GM19468 (cell line): Measurements from ENCODE around the gene ACACA.
"Not testable (repeated sequence)": the region's sequence is repeated elsewhere in the genome, so short reads cannot be mapped to it uniquely, and the experiment has no call there.

Experiments used
- ATAC-seq: cut with Tn5 transposase; IDR thresholded peaks from one replicate; pipeline ENCODE4 v1.9.1; 2021; ENCODE audit warnings: mild to moderate bottlenecking, moderate library complexity, moderate number of reproducible peaks; ENCODE audit not compliant: unreplicated experiment; ENCODE audit errors: extremely low read depth

Gene ACACA

DNA sequence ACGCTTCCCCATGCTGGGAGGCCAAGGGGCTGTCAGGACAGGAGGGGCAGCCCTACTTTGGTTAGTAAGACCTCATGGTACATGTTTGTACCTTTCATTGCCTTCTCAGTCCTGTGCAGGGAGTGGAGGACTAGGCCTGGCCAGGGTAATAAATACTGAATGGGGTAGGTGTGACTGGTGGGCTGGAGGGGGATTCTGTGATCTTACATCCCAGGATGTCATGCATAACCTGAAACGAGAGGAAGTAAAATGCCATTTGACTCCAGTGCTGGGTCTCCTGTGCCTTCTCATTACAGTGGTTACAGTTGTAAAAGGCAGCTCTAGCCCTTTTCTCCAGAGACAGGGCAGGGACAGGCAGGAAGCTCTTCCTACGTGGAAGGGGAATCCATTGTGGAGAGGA is 319.7 kb downstream of the ACACA start:
- ATAC-seq = no peak

DNA sequence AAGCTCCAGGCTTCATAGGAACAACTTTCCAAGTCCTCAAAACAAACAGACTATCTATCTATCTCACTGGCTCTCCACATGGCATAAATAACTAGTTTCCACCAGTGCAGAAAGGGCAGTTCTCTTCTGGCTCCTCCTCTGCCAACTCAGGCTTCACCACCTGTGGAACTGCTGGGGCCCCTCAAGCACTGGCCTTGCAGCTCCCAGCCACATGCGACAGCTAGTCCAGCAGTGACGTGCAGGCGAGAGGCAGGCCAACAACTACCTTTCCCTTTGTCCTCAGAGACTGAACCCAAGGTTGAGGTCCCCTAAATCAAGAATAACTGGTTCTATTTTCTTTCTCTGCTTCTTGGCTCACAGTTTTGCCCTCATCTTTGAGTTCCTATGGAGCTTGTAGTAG is 320.3 kb downstream of the ACACA start:
- no peak for ATAC-seq

GRCh38 chr17:37084372-37084771 is 322.3 kb downstream of the ACACA start:
- ATAC-seq = no peak

GRCh38 chr17:37083456-37083855 is 323.2 kb downstream of the ACACA start:
- ATAC-seq = no peak

DNA sequence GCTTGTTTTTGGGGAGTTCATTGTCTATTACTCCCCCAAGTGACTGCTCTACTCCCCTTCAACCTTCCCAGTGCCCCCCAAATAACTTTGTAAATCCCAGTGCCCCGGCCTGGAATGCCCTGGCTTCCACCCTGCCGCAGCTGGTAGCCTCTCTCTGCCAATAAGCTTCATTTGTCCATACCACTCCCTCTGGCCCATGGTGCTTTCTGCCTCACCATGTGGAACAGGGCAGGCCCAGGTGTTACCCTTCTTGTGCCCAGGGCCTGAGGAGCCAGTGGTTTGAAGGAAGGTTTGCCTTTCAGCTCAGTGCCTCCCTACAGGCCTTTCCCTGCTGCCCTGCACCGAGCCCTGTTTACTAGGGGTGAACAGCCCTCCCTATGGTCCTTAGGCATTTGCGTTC is 323.7 kb downstream of the ACACA start:
- ATAC-seq = no peak

DNA sequence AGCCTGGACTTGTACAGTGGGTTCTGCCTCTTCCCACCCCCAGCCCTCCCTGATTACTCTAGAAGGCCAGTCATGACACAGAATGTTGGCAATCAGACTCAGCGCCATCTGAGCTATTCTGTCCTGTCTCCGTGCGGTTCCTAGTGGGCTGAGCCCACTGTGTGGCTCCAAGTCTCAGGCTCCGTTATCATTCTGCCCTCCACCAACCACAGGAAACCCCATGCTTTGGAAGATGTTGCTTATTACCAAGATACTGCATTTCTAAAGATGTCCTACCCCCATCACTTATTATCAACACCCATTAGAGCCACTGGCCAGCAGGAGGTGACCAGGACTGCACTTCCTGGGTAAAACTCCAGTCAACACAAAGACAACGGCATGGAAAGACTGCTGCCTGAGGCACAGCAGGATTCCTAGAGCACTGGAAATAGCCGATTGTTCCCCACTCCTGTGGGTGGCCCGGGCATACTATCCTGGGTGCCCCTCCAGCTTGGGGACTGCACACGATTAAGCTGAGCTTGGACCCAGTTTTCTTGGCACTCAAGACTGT is 324.2 kb downstream of the ACACA start:
- no peak for ATAC-seq

GRCh38 chr17:37081287-37081686 is 325.3 kb downstream of the ACACA start:
- ATAC-seq = no peak

- no peak for ATAC-seq
Observed at GRCh38 chr17:37079735-37080134, 326.9 kb downstream of the ACACA start.

GRCh38 chr17:37079065-37079708 is 327.4 kb downstream of the ACACA start:
- ATAC-seq = no peak

GRCh38 chr17:37073464-37073863 is 333.2 kb downstream of the ACACA start:
- ATAC-seq = not testable (repeated sequence)

DNA sequence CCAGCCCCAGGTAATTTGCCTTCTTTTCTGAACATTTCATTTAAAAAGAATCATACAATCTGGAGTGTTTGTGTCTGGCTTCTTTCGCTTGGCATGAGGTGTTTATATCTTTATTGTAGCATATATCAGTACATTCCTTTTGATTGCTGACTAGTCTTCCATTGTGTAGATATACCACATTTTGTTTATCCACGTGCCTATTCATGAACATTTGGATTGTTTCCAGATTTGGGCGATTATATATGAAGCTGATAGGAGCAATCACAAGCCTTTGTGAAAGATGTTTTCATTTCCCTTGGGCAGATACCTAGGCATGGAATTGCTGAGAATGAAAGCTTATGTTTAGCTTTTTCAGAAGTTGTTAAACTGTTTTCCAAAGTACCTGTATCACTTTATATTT is 337.5 kb downstream of the ACACA start:
- ATAC-seq = no peak

DNA sequence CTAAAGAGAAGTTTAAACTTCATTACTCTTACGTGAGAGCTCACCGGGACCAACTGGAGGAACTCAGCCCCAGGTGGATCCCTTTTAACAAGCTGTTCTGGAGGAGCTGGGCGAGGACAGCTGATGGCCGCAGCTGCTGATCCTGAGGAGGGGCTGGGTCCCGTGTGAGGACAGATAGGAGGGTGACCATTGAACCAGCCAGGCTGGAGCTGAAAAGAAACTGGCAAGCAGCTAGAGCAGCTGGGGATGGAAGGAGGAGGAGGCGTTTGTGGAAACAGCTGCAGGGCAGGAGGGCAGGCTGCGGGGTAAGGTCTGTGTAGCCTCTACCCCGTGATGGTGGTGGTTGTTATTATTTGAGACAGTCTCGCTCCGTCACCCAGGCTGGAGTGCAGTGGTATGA is 338.4 kb downstream of the ACACA start:
- ATAC-seq = no peak

DNA sequence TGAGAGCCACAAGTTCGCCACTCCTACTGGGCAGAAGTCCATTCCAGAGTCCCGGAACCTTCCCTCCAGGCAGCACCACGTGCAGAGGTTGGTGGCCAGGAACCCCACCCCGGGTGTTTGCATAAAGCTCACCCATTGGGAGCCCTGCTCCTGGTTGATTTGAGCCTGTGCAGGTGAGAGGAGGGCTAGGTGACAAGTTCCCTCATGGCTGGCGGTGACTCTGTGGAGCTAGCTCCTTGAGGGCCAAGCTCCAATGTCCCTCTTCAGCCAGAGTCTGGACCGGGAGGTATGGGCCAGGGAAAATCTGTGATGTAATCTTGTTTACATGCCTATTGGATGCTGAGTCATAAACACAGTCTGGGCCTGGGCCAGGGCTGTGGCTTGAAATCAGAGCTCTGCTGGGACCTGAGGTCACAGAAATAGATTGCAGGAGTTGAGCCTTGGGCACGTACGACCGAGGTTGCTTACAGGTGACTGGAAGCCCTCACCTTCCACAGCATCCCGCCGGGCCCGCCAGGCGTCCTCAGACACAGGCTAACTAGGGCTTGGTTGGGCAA is 339.0 kb downstream of the ACACA start:
- no peak for ATAC-seq

GRCh38 chr17:37066322-37067255 is 340.0 kb downstream of the ACACA start:
- no peak for ATAC-seq

- ATAC-seq = no peak
Observed at GRCh38 chr17:37065486-37066321, 340.9 kb downstream of the ACACA start.

- ATAC-seq = no peak
Observed at GRCh38 chr17:37064956-37065355, 341.7 kb downstream of the ACACA start.

- no peak for ATAC-seq
Observed at GRCh38 chr17:37064206-37064605, 342.4 kb downstream of the ACACA start.

DNA sequence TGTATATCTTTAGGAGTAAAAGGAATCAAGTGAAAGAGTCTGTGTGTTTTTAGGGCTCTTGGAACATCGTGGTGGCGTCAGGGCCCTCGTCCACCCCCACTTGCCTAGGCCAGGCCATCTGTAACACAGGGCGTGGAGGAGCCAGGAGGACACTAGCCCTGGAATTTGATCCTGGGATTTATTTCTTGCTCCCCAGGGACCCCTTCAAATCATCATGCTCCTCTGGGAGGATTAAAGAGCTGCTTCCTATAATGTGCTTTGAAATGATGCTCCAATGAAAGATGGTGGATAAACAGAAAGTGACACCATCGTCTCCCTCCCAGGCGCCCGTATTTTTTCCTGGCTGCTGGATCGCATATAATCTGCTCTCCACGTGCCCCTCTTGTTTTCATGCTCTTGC is 344.6 kb downstream of the ACACA start:
- ATAC-seq = no peak

DNA sequence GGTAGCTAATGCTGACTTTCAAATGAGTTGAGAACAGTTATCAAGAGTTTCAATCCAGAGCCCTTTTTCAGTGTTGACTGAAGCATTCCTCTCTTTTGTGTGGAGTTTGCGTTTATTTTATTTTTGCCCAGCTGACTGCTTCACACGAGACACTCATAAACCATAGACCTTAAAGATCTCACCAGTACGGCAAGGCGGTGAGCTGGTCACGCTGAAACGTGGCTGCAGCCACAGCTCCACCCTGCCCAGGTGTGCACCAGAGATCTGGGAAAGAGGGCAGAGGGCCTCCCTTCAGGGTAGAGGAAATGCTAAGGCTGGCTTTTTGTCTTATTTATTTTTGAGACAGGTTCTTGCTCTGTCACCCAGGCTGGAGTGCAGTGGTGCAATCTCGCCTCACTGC is 345.7 kb downstream of the ACACA start:
- no peak for ATAC-seq

- ATAC-seq = no peak
Observed at GRCh38 chr17:37060094-37060493, 346.5 kb downstream of the ACACA start.
